ENCODE results near the gene STK32A. TPM values are rescaled to one million over a fixed set of nuclear protein-coding genes. Genes with fewer than 3 reads are reported as not detected.

STK32A gene
- total RNA-seq, 1 experiment from 2014 or later = 6.8 TPM

GRCh38 chr5:147371290-147371689 is 136.5 kb downstream of the STK32A start:
- H3K9ac ChIP-seq (ENCODE audit: low read length) = no peak overlapping the region
- BruUV-seq (replicated peaks) = no TSS peak
- H2AFZ ChIP-seq (ENCODE audit: low read length) = no peak overlapping the region
- no peaks in the 10 kb centered on the region for H3K9me3 ChIP-seq (ENCODE audit: low read length)
- H4K20me1 ChIP-seq (ENCODE audit: low read length) = no peaks in the 10 kb centered on the region
- no peaks in the 10 kb centered on the region for H3K36me3 ChIP-seq (ENCODE audit: low read depth, low read length)
- no peaks in the 10 kb centered on the region for H3K9me2 ChIP-seq (replicated peaks; ENCODE audit: low read length)
- H3K4me1 ChIP-seq (ENCODE audit: insufficient read depth, low read length) = no peaks in the 10 kb centered on the region
- H3F3A ChIP-seq (ENCODE audit: low read length, unreplicated experiment) = no peaks in the 10 kb centered on the region
- H3K27ac ChIP-seq (ENCODE audit: low read length) = no peak overlapping the region
- no peak overlapping the region for H3K4me2 ChIP-seq (ENCODE audit: low read length)
- POLR2A ChIA-PET (ENCODE audit: unreplicated experiment) = no interaction called here
- ATAC-seq = no peak
- H3K27me3 ChIP-seq (ENCODE audit: low read length) = no peaks in the 10 kb centered on the region
- no peak for DNase-seq
- intact Hi-C loops (cut with micrococcal nuclease) = loop anchor here (10.0 kb wide), 1 partner anchor 406 kb away; no protein-coding TSS in a partner anchor
- CTCF ChIA-PET = interaction anchor here (1.4 kb wide), 1 partner anchor 147 kb away, joined by 4 read pairs; no protein-coding TSS in a partner anchor
- no peak for TF ChIP-seq EZH2 (IDR thresholded peaks at IDR 0.05; ENCODE audit: low read length, unreplicated experiment)
- TF ChIP-seq, protein P1, sequence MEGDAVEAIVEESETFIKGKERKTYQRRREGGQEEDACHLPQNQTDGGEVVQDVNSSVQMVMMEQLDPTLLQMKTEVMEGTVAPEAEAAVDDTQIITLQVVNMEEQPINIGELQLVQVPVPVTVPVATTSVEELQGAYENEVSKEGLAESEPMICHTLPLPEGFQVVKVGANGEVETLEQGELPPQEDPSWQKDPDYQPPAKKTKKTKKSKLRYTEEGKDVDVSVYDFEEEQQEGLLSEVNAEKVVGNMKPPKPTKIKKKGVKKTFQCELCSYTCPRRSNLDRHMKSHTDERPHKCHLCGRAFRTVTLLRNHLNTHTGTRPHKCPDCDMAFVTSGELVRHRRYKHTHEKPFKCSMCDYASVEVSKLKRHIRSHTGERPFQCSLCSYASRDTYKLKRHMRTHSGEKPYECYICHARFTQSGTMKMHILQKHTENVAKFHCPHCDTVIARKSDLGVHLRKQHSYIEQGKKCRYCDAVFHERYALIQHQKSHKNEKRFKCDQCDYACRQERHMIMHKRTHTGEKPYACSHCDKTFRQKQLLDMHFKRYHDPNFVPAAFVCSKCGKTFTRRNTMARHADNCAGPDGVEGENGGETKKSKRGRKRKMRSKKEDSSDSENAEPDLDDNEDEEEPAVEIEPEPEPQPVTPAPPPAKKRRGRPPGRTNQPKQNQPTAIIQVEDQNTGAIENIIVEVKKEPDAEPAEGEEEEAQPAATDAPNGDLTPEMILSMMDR (conservative IDR thresholded peaks at IDR 0.05; ENCODE audit: low read depth, low read length) = no peak
- TF ChIP-seq EZH2phosphoT487 (IDR thresholded peaks at IDR 0.05; ENCODE audit: borderline replicate concordance, low read length) = no peak
- H3K79me2 ChIP-seq (ENCODE audit: low read length) = no peaks in the 10 kb centered on the region
- no peak overlapping the region for H3K4me3 ChIP-seq (ENCODE audit: low read length)

DNA sequence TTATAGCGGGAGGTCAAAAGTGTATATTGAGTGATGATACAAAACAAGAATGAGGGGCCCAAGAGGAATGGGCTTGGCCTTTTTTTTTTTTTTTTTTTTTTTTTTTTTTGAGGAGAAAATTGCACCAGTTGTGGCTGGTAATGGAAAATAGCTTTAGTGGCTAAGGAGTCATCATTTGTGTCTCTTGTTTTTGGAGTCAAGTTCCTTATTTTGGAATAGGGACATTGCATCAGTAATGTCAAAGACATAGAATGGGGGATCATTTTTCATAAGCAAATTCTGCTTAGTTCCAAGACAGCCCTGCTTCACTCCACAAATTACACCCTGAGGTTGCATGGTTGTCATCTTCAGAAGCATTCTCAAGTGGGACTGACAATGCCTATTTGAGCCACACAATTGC is 137.4 kb downstream of the STK32A start:
- ATAC-seq = no peak
- Histone ChIP-seq H2AFZ (ENCODE audit: low read length) (no peak overlapping the region), H3K27me3 (ENCODE audit: low read length) (no peaks in the 10 kb centered on the region), H3F3A (ENCODE audit: low read length, unreplicated experiment) (no peaks in the 10 kb centered on the region), H3K79me2 (ENCODE audit: low read length) (no peaks in the 10 kb centered on the region), H3K9ac (ENCODE audit: low read length) (no peak overlapping the region), H3K27ac (ENCODE audit: low read length) (no peak overlapping the region), H3K4me2 (ENCODE audit: low read length) (no peak overlapping the region), H3K4me1 (ENCODE audit: insufficient read depth, low read length) (no peaks in the 10 kb centered on the region), H3K4me3 (ENCODE audit: low read length) (no peak overlapping the region), H3K9me3 (ENCODE audit: low read length) (no peaks in the 10 kb centered on the region), H3K9me2 (replicated peaks; ENCODE audit: low read length) (no peaks in the 10 kb centered on the region), H3K36me3 (ENCODE audit: low read depth, low read length) (no peaks in the 10 kb centered on the region), H4K20me1 (ENCODE audit: low read length) (no peaks in the 10 kb centered on the region)
- intact Hi-C loops (cut with micrococcal nuclease) = loop anchor here (10.0 kb wide), 1 partner anchor 407 kb away; no protein-coding TSS in a partner anchor
- ChIA-PET POLR2A (ENCODE audit: unreplicated experiment) (interaction anchor here (0.6 kb wide), 1 partner anchor 1026 kb away, joined by 22 read pairs; no protein-coding TSS in a partner anchor), CTCF (interaction anchor here (1.4 kb wide), 1 partner anchor 148 kb away, joined by 4 read pairs; no protein-coding TSS in a partner anchor)
- TF ChIP-seq EZH2phosphoT487 (IDR thresholded peaks at IDR 0.05; ENCODE audit: borderline replicate concordance, low read length) (no peak), EZH2 (IDR thresholded peaks at IDR 0.05; ENCODE audit: low read length, unreplicated experiment) (no peak)
- TF ChIP-seq, protein P1 (conservative IDR thresholded peaks at IDR 0.05; ENCODE audit: low read depth, low read length) = no peak
- BruUV-seq (replicated peaks) = no TSS peak
- DNase-seq = no peak

- no peaks in the 10 kb centered on the region for H3F3A ChIP-seq (ENCODE audit: low read length, unreplicated experiment)
- ATAC-seq = no peak
- BruUV-seq (replicated peaks) = no TSS peak
- no peak for TF ChIP-seq EZH2 (IDR thresholded peaks at IDR 0.05; ENCODE audit: low read length, unreplicated experiment)
- TF ChIP-seq, protein P1 (conservative IDR thresholded peaks at IDR 0.05; ENCODE audit: low read depth, low read length) = no peak
- no peak for TF ChIP-seq EZH2phosphoT487 (IDR thresholded peaks at IDR 0.05; ENCODE audit: borderline replicate concordance, low read length)
- H3K27me3 ChIP-seq (ENCODE audit: low read length) = no peaks in the 10 kb centered on the region
- no peak overlapping the region for H3K4me3 ChIP-seq (ENCODE audit: low read length)
- no peak overlapping the region for H3K27ac ChIP-seq (ENCODE audit: low read length)
- H3K4me1 ChIP-seq (ENCODE audit: insufficient read depth, low read length) = no peaks in the 10 kb centered on the region
- no peaks in the 10 kb centered on the region for H3K9me3 ChIP-seq (ENCODE audit: low read length)
- DNase-seq = no peak
- no peak overlapping the region for H3K9ac ChIP-seq (ENCODE audit: low read length)
- H3K9me2 ChIP-seq (replicated peaks; ENCODE audit: low read length) = no peaks in the 10 kb centered on the region
- ChIA-PET CTCF (no interaction called here), POLR2A (ENCODE audit: unreplicated experiment) (no interaction called here)
- H3K36me3 ChIP-seq (ENCODE audit: low read depth, low read length) = no peaks in the 10 kb centered on the region
- intact Hi-C loops (cut with micrococcal nuclease) = loop anchor here (10.0 kb wide), 1 partner anchor 409 kb away; no protein-coding TSS in a partner anchor
- no peak overlapping the region for H2AFZ ChIP-seq (ENCODE audit: low read length)
- H3K4me2 ChIP-seq (ENCODE audit: low read length) = no peak overlapping the region
- no peaks in the 10 kb centered on the region for H4K20me1 ChIP-seq (ENCODE audit: low read length)
- H3K79me2 ChIP-seq (ENCODE audit: low read length) = no peaks in the 10 kb centered on the region
These were observed 138.5 kb downstream of the STK32A start for GRCh38 chr5:147373328-147373727.
